IPS-11a (cell line): ENCODE measurements around the gene CENPC.
"Not testable (repeated sequence)": the region's sequence is repeated elsewhere in the genome, so short reads cannot be mapped to it uniquely, and the experiment has no call there.

Experiments used
- H3K4me3 ChIP-seq: one replicate; pipeline ENCODE4 v1.5.1; 2013; ENCODE audit warnings: low read depth, low read length, control low read depth

CENPC gene

DNA sequence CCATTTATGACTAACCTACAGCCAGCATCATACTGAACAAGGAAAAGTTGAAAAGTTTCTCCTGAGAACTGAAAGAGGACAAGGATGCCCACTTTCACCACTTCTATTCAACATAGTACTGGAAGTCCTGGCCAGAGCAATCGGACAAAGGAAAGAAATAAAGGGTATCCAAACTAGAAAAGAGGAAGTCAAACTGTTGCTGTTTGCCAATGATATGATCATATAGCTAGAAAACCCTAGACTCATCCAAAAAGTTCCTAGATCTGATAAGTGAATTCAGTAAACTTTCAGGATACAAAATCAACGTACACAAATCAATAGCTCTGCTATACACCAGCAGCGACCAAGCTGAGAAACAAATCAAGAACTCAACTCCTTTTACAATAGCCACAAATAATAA is 64.5 kb downstream of the CENPC start:
- H3K4me3 ChIP-seq = no peak overlapping the region

- no peak overlapping the region for H3K4me3 ChIP-seq
Observed at GRCh38 chr4:67475155-67475554, 70.1 kb downstream of the CENPC start.

GRCh38 chr4:67470871-67471270 is 74.4 kb downstream of the CENPC start:
- no peak overlapping the region for H3K4me3 ChIP-seq

DNA sequence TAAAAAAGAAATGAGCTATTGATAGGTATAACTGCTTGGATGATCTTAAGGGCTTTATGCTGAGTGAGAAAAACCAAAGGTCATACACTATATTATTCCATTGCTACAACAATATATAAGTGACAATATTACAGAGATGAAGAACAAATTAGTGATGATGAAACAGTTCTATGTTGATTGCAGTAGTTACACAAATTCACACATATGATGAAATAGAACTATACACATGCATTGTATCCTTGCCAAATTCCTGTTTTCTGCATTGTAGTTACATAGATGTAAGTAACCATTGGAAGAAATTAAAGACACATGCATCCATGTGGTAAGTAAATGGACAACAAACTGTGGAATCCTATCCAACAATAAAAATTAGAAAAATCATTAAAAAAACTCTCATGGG is 76.5 kb downstream of the CENPC start:
- H3K4me3 ChIP-seq = no peak overlapping the region

DNA sequence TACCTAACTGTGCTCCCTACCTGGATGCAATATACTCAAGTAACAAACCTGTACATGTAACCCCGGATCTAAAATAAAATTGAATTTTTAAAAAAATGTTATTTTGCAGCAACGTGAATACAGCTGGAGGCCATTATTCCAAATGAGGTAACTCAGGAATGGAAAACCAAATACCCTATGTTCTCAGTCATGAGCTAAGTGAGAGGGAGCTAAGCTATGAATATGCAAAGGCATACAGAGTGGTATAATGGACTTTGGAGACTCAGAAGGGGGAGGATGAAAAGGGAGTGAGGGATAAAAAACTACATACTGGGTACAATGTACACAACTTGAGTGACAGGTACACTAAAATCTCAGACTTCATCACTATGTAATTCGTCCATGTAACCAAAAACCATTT is 78.6 kb downstream of the CENPC start:
- H3K4me3 ChIP-seq = no peak overlapping the region

DNA sequence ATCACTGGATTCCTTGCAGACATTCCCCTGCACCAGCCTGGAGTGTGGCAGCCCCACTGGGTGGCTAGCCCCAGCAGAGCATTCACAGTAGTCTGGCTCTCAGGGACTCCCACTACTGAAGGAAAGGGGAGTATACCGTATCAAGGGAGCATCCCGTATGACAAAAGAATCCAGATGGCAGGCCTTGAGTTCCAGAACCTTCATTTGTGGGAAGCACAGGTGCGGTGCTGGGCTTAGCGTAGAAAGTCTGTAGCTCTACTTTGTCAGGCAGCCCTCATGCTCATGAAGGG is 79.6 kb downstream of the CENPC start:
- no peak overlapping the region for H3K4me3 ChIP-seq

DNA sequence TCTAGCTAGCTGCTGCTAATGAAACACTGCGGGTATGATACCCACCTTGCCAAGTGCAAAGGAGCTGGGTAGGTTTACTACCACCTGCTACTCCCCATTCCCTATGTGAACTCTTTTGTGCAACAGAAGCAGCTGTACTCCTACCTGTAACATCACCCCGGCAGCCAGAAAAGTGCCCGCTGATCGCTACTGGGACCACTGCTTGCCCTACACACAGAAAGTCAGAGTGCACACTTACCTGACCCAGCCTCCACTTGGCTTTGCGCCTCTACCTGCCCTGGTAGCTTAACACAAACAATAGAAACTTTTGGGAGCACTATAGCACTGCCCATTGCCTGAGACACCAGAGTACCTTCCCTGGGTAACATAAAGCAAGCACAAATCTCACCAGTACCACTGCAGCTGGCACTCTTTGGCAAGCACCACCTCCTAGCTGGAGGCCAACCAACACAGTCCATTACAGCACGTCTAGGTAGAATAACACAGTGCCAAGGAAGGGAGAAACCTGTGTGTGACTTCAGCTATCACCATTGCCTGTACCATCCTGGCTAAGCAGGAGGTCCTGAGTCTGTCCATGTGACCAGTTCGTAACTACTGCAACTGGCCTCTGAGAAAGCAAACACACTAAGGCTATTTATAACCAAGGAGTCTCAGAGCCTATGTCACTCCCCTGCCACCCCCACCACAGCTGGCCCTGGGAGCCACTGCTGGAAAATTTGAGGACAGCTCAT is 80.1 kb downstream of the CENPC start:
- H3K4me3 ChIP-seq = no peak overlapping the region

GRCh38 chr4:67460574-67460973 is 84.7 kb downstream of the CENPC start:
- no peak overlapping the region for H3K4me3 ChIP-seq

- H3K4me3 ChIP-seq = no peak overlapping the region
Observed at GRCh38 chr4:67459164-67459563, 86.1 kb downstream of the CENPC start.

GRCh38 chr4:67456577-67457196 is 88.6 kb downstream of the CENPC start:
- no peak overlapping the region for H3K4me3 ChIP-seq

- not testable (repeated sequence) for H3K4me3 ChIP-seq
Observed at GRCh38 chr4:67452846-67453205, 92.5 kb downstream of the CENPC start.

- no peak overlapping the region for H3K4me3 ChIP-seq
Observed at GRCh38 chr4:67452100-67452845, 93.0 kb downstream of the CENPC start.

DNA sequence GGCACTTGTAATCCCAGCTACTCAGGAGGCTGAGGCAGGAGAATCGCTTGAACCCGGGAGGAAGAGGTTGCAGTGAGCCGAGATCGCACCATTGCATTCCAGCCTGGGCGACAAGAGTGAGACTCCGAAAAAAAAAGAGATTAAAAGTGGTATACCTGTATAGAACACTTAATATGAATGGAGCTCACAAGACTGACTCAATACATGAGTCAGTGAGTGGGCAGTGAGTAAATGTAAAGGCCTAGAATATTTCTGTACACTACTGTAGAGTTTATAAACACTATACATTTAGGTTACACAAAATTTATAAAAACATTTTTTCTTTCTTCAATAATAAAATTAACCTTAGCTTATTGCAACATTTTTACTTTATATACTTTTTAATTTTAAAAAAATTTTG is 93.8 kb downstream of the CENPC start:
- H3K4me3 ChIP-seq = no peak overlapping the region

DNA sequence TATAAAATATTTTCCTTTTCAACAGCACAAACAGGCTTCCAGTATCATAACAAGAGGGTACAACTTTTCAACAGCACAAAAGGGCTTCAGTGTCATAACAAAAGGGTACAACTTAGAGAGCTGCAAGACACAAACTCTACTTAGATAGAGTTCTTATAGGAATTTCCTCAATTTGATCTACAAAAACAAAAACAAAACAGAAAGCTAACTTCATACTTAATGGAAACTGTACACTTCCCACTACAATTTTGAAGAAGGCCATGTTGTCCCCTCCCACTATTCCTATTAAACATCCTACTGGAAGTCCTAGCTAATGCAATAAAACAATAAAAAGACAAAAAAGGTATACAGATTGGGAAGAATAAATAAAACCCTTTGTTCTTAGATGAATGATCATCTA is 96.7 kb downstream of the CENPC start:
- no peak overlapping the region for H3K4me3 ChIP-seq

DNA sequence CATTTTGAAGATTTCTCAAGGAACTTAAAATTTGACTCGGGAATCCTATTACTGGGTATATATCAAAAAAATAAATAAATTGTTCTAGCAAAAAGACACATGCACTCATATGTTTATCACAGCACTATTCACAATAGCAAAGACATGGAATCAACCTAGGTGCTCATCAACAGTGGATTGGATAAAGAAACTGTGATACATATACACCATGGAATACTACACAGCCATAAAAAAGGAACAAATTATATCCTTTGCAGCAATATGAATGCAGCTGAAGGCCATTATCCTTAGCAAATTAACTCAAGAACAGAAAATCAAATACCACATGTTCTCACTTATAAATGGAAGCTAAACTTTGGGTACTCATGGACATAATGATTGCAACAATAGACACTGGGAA is 97.4 kb downstream of the CENPC start:
- H3K4me3 ChIP-seq = no peak overlapping the region

DNA sequence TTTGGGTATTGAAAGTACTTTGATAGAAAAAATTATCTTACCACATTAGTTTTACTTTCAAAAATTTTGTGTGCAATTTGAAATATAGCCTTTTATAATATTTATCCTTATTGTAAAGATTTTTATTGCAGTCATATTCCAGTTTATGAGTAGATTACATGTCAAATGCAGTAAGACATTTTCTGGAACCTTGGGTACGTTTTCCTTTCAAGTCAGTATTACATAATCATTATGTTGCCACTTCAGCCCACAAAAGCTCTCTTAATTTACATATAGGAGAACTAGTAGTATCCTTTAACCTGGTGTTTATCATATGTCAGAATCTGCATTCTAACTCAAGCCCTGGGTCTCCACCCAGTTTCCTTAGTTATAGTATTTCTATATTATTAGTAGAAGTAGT is 98.5 kb downstream of the CENPC start:
- no peak overlapping the region for H3K4me3 ChIP-seq

DNA sequence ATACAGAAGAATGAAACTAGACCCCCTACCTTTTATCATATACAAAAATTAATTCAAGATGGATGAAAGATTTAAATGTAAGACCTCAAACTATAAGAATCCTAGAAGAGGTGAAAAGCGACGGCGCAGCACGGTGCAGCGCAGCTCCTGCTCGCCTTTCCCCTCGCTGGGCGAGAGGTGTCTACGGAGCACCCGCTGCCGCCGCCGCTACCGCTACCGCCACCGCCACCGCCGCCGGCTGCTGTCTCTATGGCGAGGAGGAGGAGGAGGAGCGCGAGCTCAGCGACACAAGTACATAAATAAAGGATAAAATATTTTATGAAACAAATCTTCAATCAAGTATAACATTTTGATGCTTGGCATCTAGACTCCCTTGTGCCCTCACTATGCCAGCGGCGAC is 99.4 kb downstream of the CENPC start:
- not testable (repeated sequence) for H3K4me3 ChIP-seq

DNA sequence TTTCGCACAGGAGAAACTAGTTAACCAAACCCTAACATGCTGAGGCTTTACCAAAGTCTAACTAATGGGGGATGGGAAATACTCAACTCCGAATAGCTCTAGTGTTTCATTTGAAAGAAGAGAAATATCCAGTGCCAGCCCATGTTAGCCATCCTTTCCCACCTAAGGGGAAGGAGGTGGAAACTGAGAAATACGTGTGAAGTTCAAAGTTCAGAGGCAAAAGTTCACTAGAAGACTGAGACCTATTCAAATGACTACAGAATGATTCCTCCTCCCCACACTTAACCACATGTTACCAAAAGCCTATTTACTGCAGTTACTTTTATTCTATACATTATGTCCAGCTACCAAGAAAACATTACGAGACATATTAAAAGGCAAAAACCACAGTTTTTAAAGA is 106.3 kb downstream of the CENPC start:
- H3K4me3 ChIP-seq = no peak overlapping the region

DNA sequence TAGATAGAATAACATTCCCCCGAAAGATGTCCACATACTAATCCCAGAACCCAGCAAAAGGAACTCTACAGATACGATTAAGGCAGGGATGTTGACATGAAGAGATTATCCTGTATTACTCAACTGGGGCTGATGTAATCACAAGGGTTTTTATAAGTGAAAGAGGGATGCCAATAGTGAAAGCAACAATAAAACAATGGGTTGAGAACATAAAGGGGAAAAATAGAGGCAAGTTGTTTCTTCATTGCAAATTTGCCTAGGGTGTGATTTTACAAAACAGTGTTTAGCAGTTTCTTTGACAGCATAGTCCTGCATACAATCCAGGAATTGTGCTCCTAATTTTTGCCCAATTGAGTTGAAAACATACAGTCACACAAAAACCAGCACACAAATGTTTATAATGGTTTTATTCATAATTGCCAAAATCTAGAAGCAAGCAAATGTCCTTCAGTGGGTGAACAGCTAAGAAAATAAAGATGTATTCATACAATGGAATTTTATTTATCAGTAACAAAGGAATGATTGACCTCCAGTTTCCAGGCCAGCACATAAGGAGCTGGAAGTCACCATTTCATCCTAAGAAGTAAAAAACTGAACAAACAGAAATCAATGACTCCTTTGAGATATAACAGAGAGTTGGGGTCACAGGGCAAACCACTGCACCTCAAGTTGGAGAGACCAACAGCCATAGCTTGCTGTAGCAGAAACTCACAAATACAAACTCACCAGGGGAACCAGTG is 107.2 kb downstream of the CENPC start:
- H3K4me3 ChIP-seq = no peak overlapping the region

DNA sequence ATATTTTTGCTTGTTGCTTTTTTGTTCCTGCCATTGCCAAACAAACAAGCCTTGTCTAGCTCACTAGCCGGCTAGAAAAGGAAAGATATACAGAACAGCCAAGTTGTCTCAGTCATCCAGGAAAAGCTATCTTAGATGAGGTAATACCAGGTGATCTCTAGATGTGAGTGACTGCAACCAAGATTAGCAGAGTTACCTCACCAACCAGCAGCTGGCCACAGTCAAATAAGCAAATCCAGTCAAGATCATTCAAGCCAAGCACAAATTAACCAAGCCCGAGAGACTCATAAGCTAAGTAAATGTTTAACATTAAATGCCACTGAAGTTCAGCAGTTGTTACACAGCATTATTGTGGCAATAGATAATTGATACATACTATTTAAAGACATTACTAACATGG is 108.6 kb downstream of the CENPC start:
- no peak overlapping the region for H3K4me3 ChIP-seq

DNA sequence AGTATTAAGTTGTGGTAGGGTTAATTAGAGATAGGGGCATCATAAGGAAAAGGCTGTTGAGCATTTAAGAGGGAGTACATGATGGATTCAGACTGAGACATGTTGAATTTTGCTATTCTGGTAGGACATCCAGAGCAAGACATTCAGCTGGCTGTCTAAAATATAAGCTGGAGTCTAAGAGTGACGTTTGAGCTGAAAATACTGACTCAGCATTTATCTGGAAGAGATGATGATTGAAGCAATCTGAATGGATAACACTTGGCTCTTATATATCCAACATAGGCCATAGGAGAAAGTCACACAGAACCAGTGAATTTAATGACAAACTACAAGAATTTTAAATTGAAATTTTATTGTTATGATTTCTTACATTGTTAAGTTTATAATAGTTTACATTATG is 114.3 kb downstream of the CENPC start:
- H3K4me3 ChIP-seq = no peak overlapping the region

DNA sequence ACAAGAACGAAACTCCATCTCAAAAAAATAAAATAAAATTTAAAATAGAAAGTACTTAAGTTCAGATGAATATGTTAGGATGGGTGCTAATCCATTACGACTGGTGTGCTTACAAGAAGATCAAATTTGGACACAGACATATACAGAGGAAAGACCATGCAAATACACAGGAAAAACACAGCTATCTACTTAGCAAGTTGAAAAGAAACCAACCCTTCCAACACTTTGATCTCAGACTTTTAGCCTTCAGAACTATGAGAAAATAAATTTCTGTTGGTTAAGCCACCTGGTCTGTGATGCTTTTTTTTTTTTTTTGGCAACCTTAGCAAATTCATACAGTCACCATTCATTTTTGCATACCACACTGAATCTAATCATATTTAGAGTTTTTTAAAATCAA is 116.5 kb downstream of the CENPC start:
- H3K4me3 ChIP-seq = no peak overlapping the region
